ENCODE data around the gene SLFN5.
A peak's percentile ranks its signal among the peaks of the same experiment; 100 is the strongest.
"Not testable (repeated sequence)": the region's sequence is repeated elsewhere in the genome, so short reads cannot be mapped to it uniquely, and the experiment has no call there.

Gene SLFN5

GRCh38 chr17:35294756-35295155, 51.9 kb downstream of the SLFN5 start:
- DNase-seq, result no peak

- no peak for DNase-seq
These were observed 52.8 kb downstream of the SLFN5 start for GRCh38 chr17:35295686-35296085.

GRCh38 chr17:35297666-35298065, 54.8 kb downstream of the SLFN5 start:
- no peak for DNase-seq

GRCh38 chr17:35298639-35299038, 55.8 kb downstream of the SLFN5 start:
- no peak for DNase-seq

DNA sequence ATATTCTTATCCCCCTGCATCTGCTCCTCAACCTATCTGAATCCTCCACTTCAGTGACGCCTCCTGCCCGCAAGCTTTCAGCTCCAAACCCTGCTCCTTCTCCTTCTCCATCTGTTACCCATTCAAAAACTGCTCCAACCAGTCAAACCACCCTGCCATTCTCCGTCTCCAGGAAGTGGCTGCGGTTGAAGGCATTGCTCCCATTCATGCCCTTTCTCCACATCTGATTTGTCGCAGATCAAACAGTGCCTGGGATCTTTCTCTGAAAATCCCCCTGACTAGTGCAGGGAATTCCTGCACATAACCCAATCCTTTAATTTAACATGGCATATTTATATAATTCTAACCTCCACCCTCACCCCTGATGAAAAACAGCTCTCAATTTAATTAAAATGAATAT, 56.3 kb downstream of the SLFN5 start:
- DNase-seq, result no peak

DNA sequence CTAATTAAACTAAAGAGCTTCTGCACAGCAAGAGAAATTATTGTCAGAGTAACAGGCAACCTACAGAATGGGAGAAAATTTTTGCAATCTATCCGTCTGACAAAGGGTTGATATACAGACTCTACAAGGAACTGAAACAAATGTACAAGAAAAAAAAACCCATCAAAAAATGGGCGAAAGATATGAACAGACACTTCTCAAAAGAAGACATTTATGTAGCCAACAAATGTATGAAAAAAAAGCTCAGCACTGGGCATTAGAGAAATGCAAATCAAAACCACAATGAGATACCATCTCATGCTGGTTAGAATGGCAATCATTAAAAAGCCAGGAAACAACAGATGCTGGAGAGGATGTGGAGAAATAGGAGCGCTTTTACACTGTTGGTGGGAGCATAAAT, 66.5 kb downstream of the SLFN5 start:
- not testable (repeated sequence) for DNase-seq

DNA sequence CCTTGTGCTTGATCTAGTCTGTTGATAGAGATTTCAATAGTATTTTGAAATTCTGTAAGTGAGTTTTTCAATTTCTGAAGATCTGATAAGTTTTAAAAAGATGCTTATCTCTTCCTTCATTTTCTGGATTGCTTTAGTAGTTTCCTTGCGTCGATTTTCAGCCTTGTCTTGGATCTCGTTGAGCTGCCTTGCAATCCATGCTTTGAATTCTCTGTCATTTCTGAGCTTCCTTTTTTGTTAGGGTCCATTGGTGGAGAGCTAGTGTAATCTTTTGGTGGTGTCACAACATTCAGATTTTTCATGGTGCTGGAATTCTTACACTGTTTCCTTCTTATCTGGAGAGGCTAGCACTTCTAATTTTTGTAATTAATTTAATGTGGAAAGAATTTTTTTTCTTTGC, 69.5 kb downstream of the SLFN5 start:
- DNase-seq, result no peak

GRCh38 chr17:35312790-35313711, 70.2 kb downstream of the SLFN5 start:
- peak; percentile 32 for DNase-seq

GRCh38 chr17:35313875-35314409, 71.1 kb downstream of the SLFN5 start:
- DNase-seq, result no peak

GRCh38 chr17:35314415-35315216, 71.7 kb downstream of the SLFN5 start:
- no peak for DNase-seq

DNA sequence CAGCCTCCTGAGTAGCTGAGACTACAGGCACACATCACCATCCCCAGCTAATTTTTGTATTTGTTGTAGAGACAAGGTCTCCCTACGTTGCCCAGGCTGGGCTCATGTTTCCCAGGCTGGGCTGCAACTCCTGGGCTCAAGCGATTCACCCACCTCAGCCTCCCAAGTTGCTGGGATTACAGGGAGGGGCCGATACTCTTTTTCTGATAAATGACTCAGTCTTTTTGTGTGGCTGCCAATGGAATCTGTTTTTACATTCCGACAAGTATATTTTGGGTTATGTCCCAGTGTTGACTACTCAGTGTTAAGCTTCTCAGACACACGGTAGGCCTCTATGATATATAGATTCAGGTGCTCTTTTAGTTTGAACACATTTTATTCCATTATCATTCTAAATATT, 72.4 kb downstream of the SLFN5 start:
- no peak for DNase-seq

GRCh38 chr17:35315971-35316370, 73.1 kb downstream of the SLFN5 start:
- no peak for DNase-seq

DNA sequence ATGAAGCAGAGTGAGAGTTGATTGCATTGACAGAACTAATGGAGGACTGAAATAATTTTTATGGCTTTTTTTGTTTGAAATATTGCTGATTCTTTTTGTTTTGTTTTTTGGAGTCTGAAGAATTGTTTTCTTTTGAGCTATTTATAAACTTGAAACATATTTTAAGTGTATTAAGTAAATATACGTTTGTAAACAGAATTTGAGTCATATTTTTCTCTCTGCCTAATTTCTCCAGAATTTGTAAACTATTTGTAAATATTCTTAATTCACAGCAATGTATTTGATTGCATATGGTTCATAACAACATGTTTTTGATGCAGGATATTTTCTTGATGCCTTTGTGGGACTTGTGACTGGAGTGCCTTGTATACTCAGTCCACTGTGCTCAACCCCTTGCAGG, 79.9 kb downstream of the SLFN5 start:
- DNase-seq, result no peak
